ENCODE measurements around the gene SEC14L2.

SEC14L2 gene

GRCh38 chr22:30396871-30397655 lies at the start of gene SEC14L2:
Gene SEC14L2 (plus strand): TSS chr22:30397018. CDS start chr22:30397117, 99 bp downstream.
- no peak for DNase-seq (ENCODE audit: extremely low read depth, insufficient read length)
- no peak for TF ChIP-seq CTCF (IDR thresholded peaks at IDR 0.05; ENCODE audit: insufficient read depth, low read length, poor library complexity, severe bottlenecking)
- Histone ChIP-seq H3K36me3 (ENCODE audit: control insufficient read depth, insufficient read depth, low read length) (no peaks in the 10 kb centered on the region), H3K4me3 (replicated peaks; ENCODE audit: low read depth, low read length) (peak within 1 kb of the TSS; percentile 64), H3K27me3 (replicated peaks; ENCODE audit: control insufficient read depth, insufficient read depth, low read length) (peaks cover 3% of the 10 kb centered on the region)

- no peak for DNase-seq (ENCODE audit: extremely low read depth, insufficient read length)
- Histone ChIP-seq H3K36me3 (ENCODE audit: control insufficient read depth, insufficient read depth, low read length) (peaks cover 48% of the 10 kb centered on the region), H3K4me3 (replicated peaks; ENCODE audit: low read depth, low read length) (no peak overlapping the region), H3K27me3 (replicated peaks; ENCODE audit: control insufficient read depth, insufficient read depth, low read length) (no peaks in the 10 kb centered on the region)
- no peak for TF ChIP-seq CTCF (IDR thresholded peaks at IDR 0.05; ENCODE audit: insufficient read depth, low read length, poor library complexity, severe bottlenecking)
Observed at GRCh38 chr22:30347255-30347892, 49.4 kb upstream of the SEC14L2 start.

- no peak for DNase-seq (ENCODE audit: extremely low read depth, insufficient read length)
- no peak for TF ChIP-seq CTCF (IDR thresholded peaks at IDR 0.05; ENCODE audit: insufficient read depth, low read length, poor library complexity, severe bottlenecking)
- Histone ChIP-seq H3K36me3 (ENCODE audit: control insufficient read depth, insufficient read depth, low read length) (peaks cover 42% of the 10 kb centered on the region), H3K27me3 (replicated peaks; ENCODE audit: control insufficient read depth, insufficient read depth, low read length) (no peaks in the 10 kb centered on the region), H3K4me3 (replicated peaks; ENCODE audit: low read depth, low read length) (no peak overlapping the region)
Observed at GRCh38 chr22:30348404-30348803, 48.4 kb upstream of the SEC14L2 start.

GRCh38 chr22:30348809-30349208 lies 48.0 kb upstream of the SEC14L2 start:
- no peaks in the 10 kb centered on the region for H3K27me3 ChIP-seq (replicated peaks; ENCODE audit: control insufficient read depth, insufficient read depth, low read length)
- TF ChIP-seq CTCF (IDR thresholded peaks at IDR 0.05; ENCODE audit: insufficient read depth, low read length, poor library complexity, severe bottlenecking): no peak
- no peak overlapping the region for H3K4me3 ChIP-seq (replicated peaks; ENCODE audit: low read depth, low read length)
- DNase-seq (ENCODE audit: extremely low read depth, insufficient read length): no peak
- peaks cover 41% of the 10 kb centered on the region for H3K36me3 ChIP-seq (ENCODE audit: control insufficient read depth, insufficient read depth, low read length)

- TF ChIP-seq CTCF (IDR thresholded peaks at IDR 0.05; ENCODE audit: insufficient read depth, low read length, poor library complexity, severe bottlenecking): no peak
- H3K4me3 ChIP-seq (replicated peaks; ENCODE audit: low read depth, low read length): no peak overlapping the region
- peaks cover 21% of the 10 kb centered on the region for H3K36me3 ChIP-seq (ENCODE audit: control insufficient read depth, insufficient read depth, low read length)
- no peaks in the 10 kb centered on the region for H3K27me3 ChIP-seq (replicated peaks; ENCODE audit: control insufficient read depth, insufficient read depth, low read length)
- DNase-seq (ENCODE audit: extremely low read depth, insufficient read length): no peak
Observed at GRCh38 chr22:30351226-30351625, 45.6 kb upstream of the SEC14L2 start.

Measured in GM06990 (cell line).